Measurements from ENCODE around the gene KLHL34.

Gene KLHL34

GRCh38 chrX:21655901-21656586 lies 2.1 kb downstream of the KLHL34 start:
- DNase-seq, result no peak

GRCh38 chrX:21645886-21646285 lies 12.2 kb downstream of the KLHL34 start:
- DNase-seq, result no peak

GRCh38 chrX:21645431-21645830 lies 12.7 kb downstream of the KLHL34 start:
- no peak for DNase-seq

- no peak for DNase-seq
Measured at GRCh38 chrX:21639775-21640174, 18.4 kb downstream of the KLHL34 start.

- DNase-seq, result no peak
Measured at GRCh38 chrX:21638311-21638710, 19.8 kb downstream of the KLHL34 start.

- no peak for DNase-seq
Measured at GRCh38 chrX:21632027-21632426, 26.1 kb downstream of the KLHL34 start.

GRCh38 chrX:21623778-21624501 lies 34.2 kb downstream of the KLHL34 start:
- DNase-seq, result no peak

GRCh38 chrX:21620234-21620633 lies 37.9 kb downstream of the KLHL34 start:
- no peak for DNase-seq

- no peak for DNase-seq
Measured at GRCh38 chrX:21616386-21616785, 41.7 kb downstream of the KLHL34 start.

GRCh38 chrX:21612154-21612553 lies 46.0 kb downstream of the KLHL34 start:
- no peak for DNase-seq

- DNase-seq, result no peak
Measured at GRCh38 chrX:21610168-21610567, 48.0 kb downstream of the KLHL34 start.

GRCh38 chrX:21606002-21606401 lies 52.1 kb downstream of the KLHL34 start:
- no peak for DNase-seq
